PFSK-1 (cell line): ENCODE results near the gene SLC25A31.
A peak's percentile ranks its signal among the peaks of the same experiment; 100 is the strongest.

Experiments used
- FOXP2 ChIP-seq: optimal IDR thresholded peaks from 2 replicates; pipeline ENCODE3; 2011; ENCODE audit warnings: borderline replicate concordance, control low read depth, inconsistent platforms; ENCODE audit not compliant: insufficient read depth; ENCODE audit errors: extremely low read length, extremely low read depth
- POLR2AphosphoS5 ChIP-seq: IDR thresholded peaks from 2 replicates; pipeline ENCODE4 v1.6.1; 2012; ENCODE audit warnings: low read depth, mild to moderate bottlenecking, control low read depth, low read length, moderate library complexity
- SIN3A ChIP-seq: IDR thresholded peaks from 2 replicates; pipeline ENCODE4 v1.6.1; 2012; ENCODE audit warnings: mild to moderate bottlenecking, low read length, moderate library complexity, borderline replicate concordance; ENCODE audit not compliant: insufficient read depth
- TAF1 ChIP-seq: IDR thresholded peaks from 2 replicates; pipeline ENCODE4 v1.6.1; 2012; ENCODE audit warnings: low read length, control low read depth, borderline replicate concordance; ENCODE audit not compliant: insufficient read depth
- TF ChIP-seq, protein P1 (sequence below), 2 experiments: IDR thresholded peaks; 2 replicates each; pipeline versions ENCODE4 v1.6.1 to v1.8.0; 2011 to 2012; ENCODE audit warnings: low read depth in 2 of 2, low read length in 2 of 2, control low read depth in 1 of 2, inconsistent platforms in 1 of 2, mild to moderate bottlenecking in 1 of 2, moderate library complexity in 1 of 2; ENCODE audit not compliant: insufficient read depth in 1 of 2

Gene SLC25A31

DNA sequence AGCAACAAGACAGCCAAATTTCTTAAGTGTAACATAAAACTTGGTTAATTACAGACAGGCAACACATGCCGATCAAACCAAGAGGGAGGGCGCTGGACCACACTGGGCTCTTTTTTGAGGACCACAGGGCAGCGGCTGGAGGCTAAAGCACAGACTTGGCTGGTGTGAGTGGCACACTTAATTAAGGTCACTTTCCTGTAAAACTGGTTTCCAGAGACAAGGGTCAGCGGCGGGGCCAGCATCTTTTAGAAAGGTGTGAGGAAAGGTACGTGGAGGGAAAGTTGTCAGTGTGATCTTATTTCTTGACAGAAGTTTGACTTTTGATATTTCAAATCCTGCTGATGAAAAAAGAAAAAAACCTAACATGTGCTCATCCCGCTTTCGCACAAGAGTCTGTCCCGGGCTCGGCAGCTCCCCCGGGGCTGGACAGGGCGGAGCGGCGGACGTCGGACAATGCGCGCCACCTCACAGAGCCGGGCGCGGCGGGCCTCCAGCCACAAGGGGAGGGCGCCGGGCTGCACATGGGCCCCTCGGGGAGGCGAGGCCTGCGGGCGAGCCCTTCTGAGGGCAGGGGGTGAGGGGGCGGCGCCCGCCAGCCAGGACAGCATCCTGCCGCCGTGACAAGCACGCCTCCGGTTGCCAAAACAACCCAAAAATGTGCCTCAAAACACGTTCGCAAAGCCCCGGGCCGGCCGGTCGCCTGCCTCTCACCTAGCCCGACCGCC lies 51.3 kb downstream of the SLC25A31 start:
- TF ChIP-seq TAF1: no peak
- TF ChIP-seq, protein P1, sequence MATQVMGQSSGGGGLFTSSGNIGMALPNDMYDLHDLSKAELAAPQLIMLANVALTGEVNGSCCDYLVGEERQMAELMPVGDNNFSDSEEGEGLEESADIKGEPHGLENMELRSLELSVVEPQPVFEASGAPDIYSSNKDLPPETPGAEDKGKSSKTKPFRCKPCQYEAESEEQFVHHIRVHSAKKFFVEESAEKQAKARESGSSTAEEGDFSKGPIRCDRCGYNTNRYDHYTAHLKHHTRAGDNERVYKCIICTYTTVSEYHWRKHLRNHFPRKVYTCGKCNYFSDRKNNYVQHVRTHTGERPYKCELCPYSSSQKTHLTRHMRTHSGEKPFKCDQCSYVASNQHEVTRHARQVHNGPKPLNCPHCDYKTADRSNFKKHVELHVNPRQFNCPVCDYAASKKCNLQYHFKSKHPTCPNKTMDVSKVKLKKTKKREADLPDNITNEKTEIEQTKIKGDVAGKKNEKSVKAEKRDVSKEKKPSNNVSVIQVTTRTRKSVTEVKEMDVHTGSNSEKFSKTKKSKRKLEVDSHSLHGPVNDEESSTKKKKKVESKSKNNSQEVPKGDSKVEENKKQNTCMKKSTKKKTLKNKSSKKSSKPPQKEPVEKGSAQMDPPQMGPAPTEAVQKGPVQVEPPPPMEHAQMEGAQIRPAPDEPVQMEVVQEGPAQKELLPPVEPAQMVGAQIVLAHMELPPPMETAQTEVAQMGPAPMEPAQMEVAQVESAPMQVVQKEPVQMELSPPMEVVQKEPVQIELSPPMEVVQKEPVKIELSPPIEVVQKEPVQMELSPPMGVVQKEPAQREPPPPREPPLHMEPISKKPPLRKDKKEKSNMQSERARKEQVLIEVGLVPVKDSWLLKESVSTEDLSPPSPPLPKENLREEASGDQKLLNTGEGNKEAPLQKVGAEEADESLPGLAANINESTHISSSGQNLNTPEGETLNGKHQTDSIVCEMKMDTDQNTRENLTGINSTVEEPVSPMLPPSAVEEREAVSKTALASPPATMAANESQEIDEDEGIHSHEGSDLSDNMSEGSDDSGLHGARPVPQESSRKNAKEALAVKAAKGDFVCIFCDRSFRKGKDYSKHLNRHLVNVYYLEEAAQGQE (IDR thresholded peaks at IDR 0.05; ENCODE audit: insufficient read depth in 1 of 2, low read depth in 2 of 2, low read length in 2 of 2): no peak
- no peak for TF ChIP-seq SIN3A
- no peak for TF ChIP-seq POLR2AphosphoS5
- TF ChIP-seq FOXP2: no peak

DNA sequence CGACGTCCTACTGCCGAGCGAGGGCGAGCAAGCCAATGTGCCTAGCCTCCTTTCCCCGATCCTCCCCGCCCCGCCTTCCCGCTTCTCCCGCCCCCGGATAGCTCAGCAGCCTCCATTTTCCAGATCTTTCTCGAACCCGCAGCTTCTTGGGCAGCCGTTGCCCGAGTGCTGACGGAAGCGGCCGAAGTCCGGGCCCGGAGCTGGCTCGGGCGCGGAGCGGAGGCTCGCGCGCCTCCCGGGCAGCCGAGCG lies 51.8 kb downstream of the SLC25A31 start:
- TF ChIP-seq POLR2AphosphoS5 (no peak), TAF1 (no peak), SIN3A (no peak), FOXP2 (no peak)
- TF ChIP-seq, protein P1 (IDR thresholded peaks at IDR 0.05; ENCODE audit: insufficient read depth in 1 of 2, low read depth in 2 of 2, low read length in 2 of 2): no peak

DNA sequence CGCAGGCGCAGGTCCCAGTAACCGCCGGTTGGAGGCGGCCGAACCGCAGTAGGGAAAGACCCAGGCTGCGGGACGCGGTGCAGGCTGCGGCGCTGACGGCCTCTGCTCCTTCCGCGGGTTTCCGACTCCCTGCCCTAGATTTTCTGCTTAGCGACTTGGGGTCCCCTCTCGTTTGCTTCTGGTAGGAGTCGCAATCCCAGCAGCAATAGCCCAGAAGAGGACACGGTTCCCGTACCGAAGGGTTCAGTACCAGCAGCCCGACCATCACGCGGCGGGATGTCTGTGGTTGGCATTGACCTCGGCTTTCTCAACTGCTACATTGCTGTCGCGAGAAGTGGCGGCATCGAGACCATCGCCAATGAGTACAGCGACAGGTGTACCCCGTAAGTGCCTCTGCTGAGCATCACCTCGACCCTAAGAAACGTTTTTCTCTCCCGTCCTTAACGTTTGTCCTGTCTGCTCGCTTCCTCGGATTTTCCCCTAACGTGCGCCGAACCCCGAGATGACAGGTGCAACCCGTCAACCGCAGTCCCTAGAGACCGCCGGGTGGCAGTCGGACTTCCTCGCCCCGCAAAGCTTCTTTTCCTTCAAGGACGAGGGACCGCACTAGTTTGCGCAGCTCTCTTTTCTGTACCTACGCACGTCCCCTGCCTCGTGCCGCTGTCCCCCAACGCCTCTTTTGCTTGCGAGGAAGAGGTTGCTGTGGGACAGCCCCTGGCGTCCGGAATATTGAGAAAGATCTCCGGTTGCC lies 52.2 kb downstream of the SLC25A31 start, which contains the start of gene HSPA4L:
Gene HSPA4L, plus strand, starts transcription at position 48 of the 751 bp plus-strand sequence. Its CDS starts 229 bp downstream, at position 277.
- TF ChIP-seq FOXP2 (no peak), POLR2AphosphoS5 (peak; percentile 63; the same call in 1 of the 2 replicates), SIN3A (no peak), TAF1 (0 out of 2 replicates have a peak, but pooled peaks have one; percentile 39)
- TF ChIP-seq, protein P1 (IDR thresholded peaks at IDR 0.05; ENCODE audit: insufficient read depth in 1 of 2, low read depth in 2 of 2, low read length in 2 of 2): no peak

DNA sequence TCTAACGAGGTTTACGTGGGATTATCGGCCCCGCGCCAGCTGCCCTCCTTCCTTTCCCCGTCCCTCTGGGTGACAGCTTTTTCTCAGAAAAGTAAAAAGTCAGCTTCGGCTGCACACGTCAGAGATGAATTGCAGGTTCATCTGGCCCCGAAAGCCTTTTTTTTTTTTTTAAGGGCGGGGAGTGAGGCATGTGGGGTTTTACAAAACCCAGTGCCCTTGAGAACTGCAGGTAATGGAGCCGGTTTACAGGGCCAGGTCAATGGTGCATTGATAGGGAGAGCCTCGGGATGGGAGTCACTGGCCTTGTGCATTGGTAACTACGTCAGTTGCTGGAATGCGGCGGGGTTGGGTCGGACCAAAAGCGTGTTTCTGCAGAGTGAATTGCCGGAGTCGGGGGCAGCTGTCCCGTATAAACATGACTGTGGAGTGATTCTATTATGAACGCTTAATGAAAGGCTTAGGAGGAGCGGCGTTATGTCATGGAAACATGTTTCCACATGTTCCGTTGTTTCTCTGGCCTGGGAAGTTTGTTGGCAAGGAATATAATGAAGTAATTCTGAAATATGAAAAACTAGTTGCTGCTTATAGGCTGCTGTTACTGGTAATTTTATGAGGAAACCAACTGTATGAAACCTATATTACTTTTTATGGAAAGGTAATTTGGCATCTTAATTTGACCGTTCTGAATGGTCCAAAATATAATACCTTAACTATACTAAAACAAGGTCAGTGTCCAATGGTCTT lies 53.0 kb downstream of the SLC25A31 start:
- TF ChIP-seq SIN3A: 0 out of 2 replicates have a peak, but pooled peaks have one; percentile 23
- TF ChIP-seq FOXP2: no peak
